Colonic mucosa (tissue), 4 donors: Measurements from ENCODE around the gene USP7. TPM values are rescaled to one million over a fixed set of nuclear protein-coding genes. Genes with fewer than 3 reads are reported as not detected.

Source experiments
- DNase-seq: peaks from one replicate; pipeline ENCODE4 v3.0.0-alpha.2; 2020
- H3K27ac ChIP-seq: fragments of 200-600 bp; one replicate; pipeline ENCODE4 v1.8.0; 2021
- H3K27me3 ChIP-seq: fragments of 200-600 bp; one replicate; pipeline ENCODE4 v1.8.0; 2021
- H3K36me3 ChIP-seq: fragments of 200-600 bp; one replicate; pipeline ENCODE4 v1.8.0; 2021
- H3K4me1 ChIP-seq: fragments of 200-600 bp; one replicate; pipeline ENCODE4 v1.8.0; 2021; ENCODE audit warnings: mild to moderate bottlenecking
- H3K4me3 ChIP-seq: fragments of 200-600 bp; one replicate; pipeline ENCODE4 v1.8.0; 2021
- H3K9ac ChIP-seq, 2 donors: one replicate each; pipeline ENCODE4 v1.7.0; 2013; ENCODE audit warnings: control low read depth in 2 of 2, low read depth in 2 of 2, low read length in 2 of 2
- H3K9me3 ChIP-seq: fragments of 200-600 bp; one replicate; pipeline ENCODE4 v1.8.0; 2021
- intact Hi-C: fragments of 100-400 bp; cut with DNase I; formaldehyde crosslinking; loops from one replicate; pipeline ENCODE4 v1.14.1; 2022
- total RNA-seq, 2 donors: library from RNA; stranded (reverse); fragmentation: NEBNext Ultra II Directional in 1 of 2; extraction: Animal tissue kit (Norgen Biotek cat#: 25700) in 1 of 2; gene quantifications; one replicate each; pipeline ENCODE4 v1.2.1, GENCODE V29; 2021
- TF ChIP-seq, protein P1 (sequence below): fragments of 200-600 bp; IDR thresholded peaks from one replicate; pipeline ENCODE4 v1.8.0; 2022; ENCODE audit warnings: antibody characterized with exemption, mild to moderate bottlenecking
- donor health status: healthy.
- donor health status: DM: no; HTN: no; CAD: no.
- donor health status: DM: no; HTN: no; CAD: no.

Gene USP7
- total RNA-seq, 2 donors from 2014 or later: 147 to 176 TPM

- TF ChIP-seq, protein P1, sequence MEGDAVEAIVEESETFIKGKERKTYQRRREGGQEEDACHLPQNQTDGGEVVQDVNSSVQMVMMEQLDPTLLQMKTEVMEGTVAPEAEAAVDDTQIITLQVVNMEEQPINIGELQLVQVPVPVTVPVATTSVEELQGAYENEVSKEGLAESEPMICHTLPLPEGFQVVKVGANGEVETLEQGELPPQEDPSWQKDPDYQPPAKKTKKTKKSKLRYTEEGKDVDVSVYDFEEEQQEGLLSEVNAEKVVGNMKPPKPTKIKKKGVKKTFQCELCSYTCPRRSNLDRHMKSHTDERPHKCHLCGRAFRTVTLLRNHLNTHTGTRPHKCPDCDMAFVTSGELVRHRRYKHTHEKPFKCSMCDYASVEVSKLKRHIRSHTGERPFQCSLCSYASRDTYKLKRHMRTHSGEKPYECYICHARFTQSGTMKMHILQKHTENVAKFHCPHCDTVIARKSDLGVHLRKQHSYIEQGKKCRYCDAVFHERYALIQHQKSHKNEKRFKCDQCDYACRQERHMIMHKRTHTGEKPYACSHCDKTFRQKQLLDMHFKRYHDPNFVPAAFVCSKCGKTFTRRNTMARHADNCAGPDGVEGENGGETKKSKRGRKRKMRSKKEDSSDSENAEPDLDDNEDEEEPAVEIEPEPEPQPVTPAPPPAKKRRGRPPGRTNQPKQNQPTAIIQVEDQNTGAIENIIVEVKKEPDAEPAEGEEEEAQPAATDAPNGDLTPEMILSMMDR: no peak
Observed at GRCh38 chr16:8855972-8856371, 107.7 kb downstream of the USP7 start.

DNA sequence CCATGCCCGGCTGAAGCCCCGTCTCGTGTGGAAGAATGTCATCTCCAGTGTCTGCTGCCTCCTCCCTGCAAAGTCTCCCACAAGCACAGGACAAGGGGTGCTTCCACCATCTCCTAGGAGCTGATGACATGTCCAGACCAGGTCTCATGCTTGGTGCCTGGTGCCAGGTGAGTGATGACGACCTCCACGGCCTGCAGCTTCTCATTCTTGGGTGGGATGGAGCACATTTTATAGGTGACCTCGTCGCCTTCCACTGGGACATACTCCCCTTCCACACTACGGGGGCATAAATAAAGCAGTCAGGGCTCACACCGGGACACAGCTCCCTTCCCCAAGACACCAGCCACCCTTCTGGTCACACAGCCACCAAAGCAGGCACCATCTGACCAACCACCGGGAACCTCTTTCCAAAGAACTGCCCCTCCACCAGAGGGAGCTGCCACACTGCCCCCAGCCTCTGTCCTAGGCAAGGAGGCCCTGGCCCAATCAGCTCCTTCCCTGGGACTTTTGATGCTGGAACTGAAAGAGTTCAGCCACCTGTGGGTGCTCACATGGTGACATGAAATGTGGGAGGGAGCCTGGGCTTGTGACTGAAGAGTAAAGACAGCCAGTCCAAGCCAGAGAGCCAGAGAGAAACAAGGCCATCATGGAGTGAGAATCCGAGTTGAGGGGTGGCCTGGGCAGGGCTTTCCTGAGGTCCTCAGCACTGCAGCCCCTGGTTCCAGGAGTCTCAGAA, 108.5 kb downstream of the USP7 start:
- Histone ChIP-seq H3K4me3 (no peak overlapping the region), H3K4me1 (no peaks in the 10 kb centered on the region), H3K9ac (no peak overlapping the region), H3K27ac (no peak overlapping the region), H3K9me3 (no peaks in the 10 kb centered on the region), H3K36me3 (peaks cover 5% of the 10 kb centered on the region), H3K27me3 (no peaks in the 10 kb centered on the region)
- TF ChIP-seq, protein P1: no peak
- intact Hi-C loops: loop anchor here (10.0 kb wide), 1 partner anchor 50 kb away; no protein-coding TSS in a partner anchor
- DNase-seq: peak; percentile 20

More at GRCh38 chr16:8855972-8856371, 107.7 kb downstream of the USP7 start:
- intact Hi-C loops: loop anchor here (10.0 kb wide), 1 partner anchor 51 kb away; no protein-coding TSS in a partner anchor
- Histone ChIP-seq H3K27me3 (no peaks in the 10 kb centered on the region), H3K9me3 (no peaks in the 10 kb centered on the region), H3K27ac (no peak overlapping the region), H3K9ac (no peak overlapping the region), H3K4me3 (no peak overlapping the region), H3K36me3 (peaks cover 5% of the 10 kb centered on the region), H3K4me1 (no peaks in the 10 kb centered on the region)
- DNase-seq: no peak

GRCh38 chr16:8854298-8854948, 109.3 kb downstream of the USP7 start:
- TF ChIP-seq, protein P1: no peak
- H3K4me1 ChIP-seq: no peaks in the 10 kb centered on the region
- no peak overlapping the region for H3K9ac ChIP-seq
- H3K27ac ChIP-seq: no peak overlapping the region
- H3K27me3 ChIP-seq: no peaks in the 10 kb centered on the region
- peak; percentile 16 for DNase-seq
- no peak overlapping the region for H3K4me3 ChIP-seq
- H3K9me3 ChIP-seq: no peaks in the 10 kb centered on the region
- intact Hi-C loops: loop anchor here (10.0 kb wide), 1 partner anchor 50 kb away; no protein-coding TSS in a partner anchor
- H3K36me3 ChIP-seq: peaks cover 5% of the 10 kb centered on the region

DNA sequence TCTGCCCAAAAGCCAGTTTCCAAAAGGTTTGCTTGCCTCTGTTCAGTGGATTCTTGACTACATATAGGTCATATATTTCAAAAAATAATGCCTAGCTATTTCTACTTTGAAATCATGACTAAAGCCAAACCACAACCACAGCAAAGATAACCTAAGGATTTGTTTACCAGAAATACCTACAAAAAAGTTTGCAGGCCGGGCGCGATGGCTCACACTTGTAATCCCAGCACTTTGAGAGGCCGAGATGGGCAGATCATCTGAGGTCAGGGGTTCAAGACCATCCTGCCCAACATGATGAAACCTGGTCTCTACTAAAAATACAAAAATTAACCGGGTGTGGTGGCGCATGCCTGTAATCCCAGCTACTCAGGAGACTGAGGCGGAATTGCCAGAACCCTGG, 110.1 kb downstream of the USP7 start:
- peak; percentile 12 for DNase-seq
- Histone ChIP-seq H3K36me3 (peaks cover 5% of the 10 kb centered on the region), H3K27ac (no peak overlapping the region), H3K27me3 (no peaks in the 10 kb centered on the region), H3K9me3 (no peaks in the 10 kb centered on the region), H3K4me3 (no peak overlapping the region), H3K4me1 (no peaks in the 10 kb centered on the region), H3K9ac (no peak overlapping the region)
- TF ChIP-seq, protein P1: no peak
- intact Hi-C loops: loop anchor here (10.0 kb wide), 1 partner anchor 49 kb away; no protein-coding TSS in a partner anchor

DNA sequence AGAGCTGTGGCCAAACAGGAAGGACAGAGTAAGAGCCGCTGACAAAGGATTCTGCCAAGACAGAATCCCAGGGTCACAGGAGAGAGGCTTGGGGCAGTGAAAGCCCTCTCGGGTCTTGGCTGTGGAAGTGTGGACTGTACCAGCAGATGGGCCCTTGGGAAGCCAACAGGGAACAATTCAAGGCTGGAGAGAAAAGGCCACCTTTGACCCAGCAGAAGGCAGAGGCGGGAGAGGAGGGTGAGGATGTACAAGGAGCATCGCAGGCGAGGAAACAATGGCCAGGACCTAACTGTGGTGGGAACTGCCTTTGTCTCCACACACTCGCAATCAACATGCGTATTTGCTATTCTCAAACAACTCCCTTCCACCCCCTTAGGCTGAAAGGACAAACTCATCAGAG, 110.6 kb downstream of the USP7 start:
- Histone ChIP-seq H3K9ac (no peak overlapping the region), H3K4me1 (no peaks in the 10 kb centered on the region), H3K9me3 (no peaks in the 10 kb centered on the region), H3K27ac (no peak overlapping the region), H3K36me3 (peaks cover 5% of the 10 kb centered on the region), H3K27me3 (no peaks in the 10 kb centered on the region), H3K4me3 (no peak overlapping the region)
- TF ChIP-seq, protein P1: no peak
- intact Hi-C loops: loop anchor here (10.0 kb wide), 1 partner anchor 48 kb away; no protein-coding TSS in a partner anchor
- peak; percentile 16 for DNase-seq
